Heart right ventricle (tissue), 16 donors: ENCODE data around the gene ABCB9. TPM values are rescaled to one million over a fixed set of nuclear protein-coding genes. Genes with fewer than 3 reads are reported as not detected.

ENCODE experiments used
- ATAC-seq, 8 donors: fragments of 200-7000 bp; cut with Tn5 transposase; one replicate each; pipeline ENCODE4 v1.9.1; 2020; ENCODE audit warnings: mild to moderate bottlenecking in 8 of 8, moderate library complexity in 8 of 8, moderate number of reproducible peaks in 1 of 8
- DNase-seq, 2 donors: peaks; one replicate each; pipeline ENCODE4 v3.0.0-alpha.2; 2020
- H3K27ac ChIP-seq, 10 donors: fragments of 200-600 bp; sonication (generic) in 2 of 10; one replicate each; pipeline versions ENCODE4 v1.5.0 to v1.8.0; 2020 to 2022; ENCODE audit warnings: mild to moderate bottlenecking in 3 of 10
- H3K27me3 ChIP-seq, 7 donors: fragments of 200-600 bp; one replicate each; pipeline ENCODE4 v1.8.0; 2021 to 2022; ENCODE audit warnings: mild to moderate bottlenecking in 2 of 7
- H3K36me3 ChIP-seq, 9 donors: fragments of 200-600 bp; sonication (generic) in 1 of 9; one replicate each; pipeline versions ENCODE4 v1.5.0 to v1.8.0; 2020 to 2022; ENCODE audit warnings: mild to moderate bottlenecking in 2 of 9
- H3K4me1 ChIP-seq, 9 donors: fragments of 200-600 bp; sonication (generic) in 1 of 9; one replicate each; pipeline versions ENCODE4 v1.5.0 to v1.8.0; 2020 to 2022; ENCODE audit warnings: mild to moderate bottlenecking in 4 of 9
- H3K4me3 ChIP-seq, 10 donors: fragments of 200-600 bp; sonication (generic) in 2 of 10; one replicate each; pipeline versions ENCODE4 v1.5.0 to v1.8.0; 2020 to 2022; ENCODE audit warnings: mild to moderate bottlenecking in 7 of 10, moderate library complexity in 2 of 10
- H3K9me3 ChIP-seq, 11 donors: fragments of 200-600 bp in 10 of 11; sonication (generic) in 2 of 11; one replicate each; pipeline versions ENCODE4 v1.5.0 to v1.8.0; 2013 to 2022; ENCODE audit warnings: mild to moderate bottlenecking in 2 of 11, control low read depth in 1 of 11, moderate library complexity in 1 of 11
- CTCF ChIP-seq, 9 donors: fragments of 200-600 bp; sonication (generic) in 2 of 9; IDR thresholded peaks; one replicate each; pipeline versions ENCODE4 v1.5.0 to v1.8.0; 2021 to 2022; ENCODE audit warnings: antibody characterized with exemption in 9 of 9, mild to moderate bottlenecking in 5 of 9, moderate library complexity in 1 of 9
- WGBS, 2 donors: extraction: QIAGEN DNeasy Blood & Tissue Kit; methylation state at CpG; one replicate each; pipeline ENCODE4 v1.1.7; 2013; ENCODE audit warnings: inconsistent platforms in 1 of 2; 5-methylcytosine and 5-hydroxymethylcytosine counted together
- intact Hi-C, 10 donors: fragments of 100-400 bp; cut with DNase I; formaldehyde crosslinking; loops; one replicate each; pipeline versions ENCODE4 v1.11.1 to v1.14.2; 2022
- polyA plus RNA-seq, 2 donors: library from polyadenylated mRNA; stranded (reverse); fragments of 200-250 nt; gene quantifications; one replicate each; pipeline ENCODE4 v1.2.3, GENCODE V29; 2013
- total RNA-seq, 10 donors: library from RNA; stranded (reverse); fragmentation: NEBNext Ultra II Directional in 3 of 10; extraction: Animal tissue kit (Norgen Biotek cat#: 25700) in 3 of 10; gene quantifications; one replicate each; pipeline versions ENCODE4 v1.2.1 to v1.2.4, GENCODE V29; 2021 to 2023
- donor health status: Arrhythmogenic right ventricular cardiomyopathy.
- donor health status: ischemic (EF 13 %, LVEDD 7.1; RV severe dilation, severe dysfunction).
- donor health status: healthy with polysubstance abuse.
- donor health status: DM: no; HTN: yes; CAD: no.
- donor health status: DM: no; HTN: no; CAD: no.
- donor health status: ischemic (EF 25% LVEDD 6.9; RV normal size, moderate dysfunction).
- donor health status: ischemic (EF 25% LVEDD 5.7; RV mildly dilated, moderate dysfunction).
- donor health status: healthy.
- donor health status: DM: yes; HTN: yes; CAD: no.
- donor health status: Ischemic cardiomyopathy.
- donor health status: ischemic (EF 35%, LVEDD 5.7; RV mildly dilated, moderate dysfunction).
- donor health status: nonischemic (EF 11% LVEDD 7.7; RV severe dilation, severe dysfunction).
- donor health status: DM: yes; HTN: yes; CAD: no.
- donor health status: PGD.
- donor health status: ischemic (EF 29% LVEDD 5.4; RV normal size, mild dysfunction).
- donor health status: nonischemic (EF 23%, LVEDD 6.1; RV moderate dilation, normal function).

ABCB9 gene
- total and polyA plus RNA-seq, 12 donors, result 1.9 to 6.0 (median 4.5) TPM

GRCh38 chr12:122896662-122897061 lies 69.6 kb downstream of the ABCB9 start:
- Histone ChIP-seq H3K27ac (peak overlapping the region in 9 of 10 donors; percentile 85 to 94 (median 89)), H3K9me3 (peaks cover 0 to 8% (median 0%) of the 10 kb centered on the region in 11 donors), H3K27me3 (no peaks in the 10 kb centered on the region), H3K4me1 (peaks cover 4 to 65% (median 38%) of the 10 kb centered on the region in 9 donors), H3K4me3 (peak overlapping the region in 1 of 10 donors; percentile 78), H3K36me3 (no peaks in the 10 kb centered on the region)
- ATAC-seq (no peak), DNase-seq (no peak)
- WGBS, 2 donors, result 91 to 94% methylated on average over 7 of the region's 7 CpGs
- intact Hi-C loops, result loop anchor here in 2 of 10 donors (5.0 kb wide), 2 partner anchors 34 to 56 kb away; no protein-coding TSS in a partner anchor
- TF ChIP-seq CTCF (IDR thresholded peaks at IDR 0.05), result no peak

GRCh38 chr12:122895704-122896636 lies 70.3 kb downstream of the ABCB9 start, which contains the start of gene VPS37B:
VPS37B (minus strand) TSS chr12:122896124; CDS start chr12:122896062, 62 bp downstream.
- H3K4me3 ChIP-seq, result peak within 1 kb of the TSS; percentile 49 to 90 (median 76)
- intact Hi-C loops, result loop anchor here in 2 of 10 donors (5.0 kb wide), 2 partner anchors 34 to 56 kb away; no protein-coding TSS in a partner anchor
- peaks cover 0 to 8% (median 0%) of the 10 kb centered on the region in 11 donors for H3K9me3 ChIP-seq
- DNase-seq, result peak; percentile 83 to 87
- ATAC-seq, result peak; percentile 80 to 92 (median 86)
- no peaks in the 10 kb centered on the region for H3K27me3 ChIP-seq
- TF ChIP-seq CTCF (IDR thresholded peaks at IDR 0.05), result peak in 1 of 9 donors; percentile 13
- H3K27ac ChIP-seq, result peak within 1 kb of the TSS; percentile 14 to 94 (median 89)
- 5 to 8% methylated on average over 81 of the region's 81 CpGs for WGBS, 2 donors
- H3K36me3 ChIP-seq, result no peaks in the 10 kb centered on the region
- peaks cover 5 to 66% (median 44%) of the 10 kb centered on the region in 9 donors for H3K4me1 ChIP-seq

- DNase-seq (no peak), ATAC-seq (peak; percentile 14 to 50 (median 38))
- H3K36me3 ChIP-seq, result no peaks in the 10 kb centered on the region
- intact Hi-C loops, result loop anchor here in 2 of 10 donors (5.0 kb wide), 2 partner anchors 33 to 57 kb away; no protein-coding TSS in a partner anchor
- H3K27ac ChIP-seq, result peak overlapping the region; percentile 14 to 94 (median 89)
- H3K27me3 ChIP-seq, result no peaks in the 10 kb centered on the region
- H3K9me3 ChIP-seq, result peaks cover 0 to 8% (median 0%) of the 10 kb centered on the region in 11 donors
- no peak for TF ChIP-seq CTCF (IDR thresholded peaks at IDR 0.05)
- WGBS, 2 donors, result 0% methylated on average over 9 of the region's 9 CpGs
- H3K4me1 ChIP-seq, result peaks cover 8 to 69% (median 48%) of the 10 kb centered on the region in 9 donors
- H3K4me3 ChIP-seq, result peak overlapping the region; percentile 49 to 90 (median 76)
Observed at GRCh38 chr12:122895320-122895703, 71.0 kb downstream of the ABCB9 start.
